Measurements from ENCODE around the gene NTN3. TPM values are rescaled to one million over a fixed set of nuclear protein-coding genes. Genes with fewer than 3 reads are reported as not detected.

Gene NTN3
- polyA plus RNA-seq, 2 of the 4 experiments (the other 2 are of a cell fraction), result not detected

GRCh38 chr16:2425825-2426430 lies 45.2 kb upstream of the NTN3 start:
- Histone ChIP-seq H3K4me1 (peaks cover 15% of the 10 kb centered on the region; the same call in 2 of the 3 replicates), H3K9me3 (no peaks in the 10 kb centered on the region), H3K27ac (no peak overlapping the region), H3K4me3 (no peak overlapping the region), H3K4me2 (no peak overlapping the region)
- DNase-seq (ENCODE audit: low read depth in 1 of 2, low spot score in 1 of 2), result no peak
- 77% methylated on average over 10 of the region's 13 CpGs for WGBS (ENCODE audit: missing lambda C conversion rate)
- CTCF ChIA-PET, result interaction anchor here (0.6 to 5.5 kb wide), 3 partner anchors 13 to 145 kb away, joined by 3 to 35 read pairs (median 3); partner anchors contain the start of gene TBC1D24
- no peak for TF ChIP-seq EHMT2 (IDR thresholded peaks at IDR 0.05; ENCODE audit: low read depth)
- TF ChIP-seq MYC (IDR thresholded peaks at IDR 0.05; ENCODE audit: borderline replicate concordance, low read length), result no peak
- no peak for TF ChIP-seq TP53 (CRISPR knock-in tag; IDR thresholded peaks at IDR 0.05)
- no peak for TF ChIP-seq JUNB (IDR thresholded peaks at IDR 0.05)
- no peak for TF ChIP-seq NPAS2 (CRISPR knock-in tag; IDR thresholded peaks at IDR 0.05; ENCODE audit: borderline replicate concordance)
- TF ChIP-seq CEBPB (IDR thresholded peaks at IDR 0.05), result peak in 1 of 2 experiments; percentile 21; a peak in 1 of 4 replicates
- no peak for TF ChIP-seq NR3C1 (IDR thresholded peaks at IDR 0.05)
- ATAC-seq, result no peak
- no peak for FAIRE-seq
- POLR2A ChIA-PET, result no interaction called here

- WGBS (ENCODE audit: missing lambda C conversion rate), result 92% methylated on average over 6 of the region's 6 CpGs
- no peak for DNase-seq (ENCODE audit: low read depth in 1 of 2, low spot score in 1 of 2)
- no peak overlapping the region for H3K4me3 ChIP-seq
- no peaks in the 10 kb centered on the region for H3K9me3 ChIP-seq
- no peak overlapping the region for H3K4me2 ChIP-seq
- peaks cover 17% of the 10 kb centered on the region; the same call in 2 of the 3 replicates for H3K4me1 ChIP-seq
- no peak for TF ChIP-seq GATA3 (IDR thresholded peaks at IDR 0.05; ENCODE audit: borderline replicate concordance)
- no peak for TF ChIP-seq CHD4 (IDR thresholded peaks at IDR 0.05; ENCODE audit: borderline replicate concordance)
- CTCF ChIA-PET, result interaction anchor here (1.0 to 5.5 kb wide), 6 partner anchors 9 to 87 kb away, joined by 3 to 35 read pairs (median 8); partner anchors contain the start of genes ABCA3 and TBC1D24
- no peak overlapping the region for H3K27ac ChIP-seq
- FAIRE-seq, result no peak
- POLR2A ChIA-PET, result no interaction called here
- no peak for ATAC-seq
These were observed 44.1 kb upstream of the NTN3 start for GRCh38 chr16:2426941-2427361.

GRCh38 chr16:2427526-2427925 lies 43.6 kb upstream of the NTN3 start:
- CTCF ChIA-PET, result interaction anchor here (1.0 to 5.5 kb wide), 7 partner anchors 9 to 87 kb away, joined by 3 to 35 read pairs (median 7); partner anchors contain the start of genes ABCA3 and TBC1D24
- 75% methylated on average over 4 of the region's 4 CpGs for WGBS (ENCODE audit: missing lambda C conversion rate)

GRCh38 chr16:2428051-2428783 lies 42.9 kb upstream of the NTN3 start:
- Histone ChIP-seq H3K4me2 (peak overlapping the region; percentile 94), H3K4me3 (peak overlapping the region; percentile 90), H3K4me1 (peaks cover 17% of the 10 kb centered on the region; the same call in 2 of the 3 replicates), H3K27ac (peak overlapping the region; percentile 83 to 91), H3K9me3 (no peaks in the 10 kb centered on the region)
- no peak for TF ChIP-seq ELK1 (IDR thresholded peaks at IDR 0.05; ENCODE audit: low read depth, low read length)
- no peak for TF ChIP-seq MAX (IDR thresholded peaks at IDR 0.05)
- no peak for TF ChIP-seq SMC3 (IDR thresholded peaks at IDR 0.05)
- no peak for TF ChIP-seq GATA3 (IDR thresholded peaks at IDR 0.05; ENCODE audit: borderline replicate concordance)
- no peak for TF ChIP-seq HOXA7 (CRISPR knock-in tag; IDR thresholded peaks at IDR 0.05)
- no peak for TF ChIP-seq ESRRA (IDR thresholded peaks at IDR 0.05; ENCODE audit: borderline replicate concordance, low read length)
- TF ChIP-seq HEYL (CRISPR knock-in tag; IDR thresholded peaks at IDR 0.05), result no peak
- TF ChIP-seq BHLHE40 (IDR thresholded peaks at IDR 0.05; ENCODE audit: low read depth, low read length), result no peak
- TF ChIP-seq ZFP36 (IDR thresholded peaks at IDR 0.05; ENCODE audit: borderline replicate concordance, partially characterized antibody), result no peak
- no peak for TF ChIP-seq MYC (IDR thresholded peaks at IDR 0.05; ENCODE audit: borderline replicate concordance, low read length)
- no peak for TF ChIP-seq NR3C1 (IDR thresholded peaks at IDR 0.05)
- TF ChIP-seq ATOH8 (CRISPR knock-in tag; IDR thresholded peaks at IDR 0.05; ENCODE audit: low read depth), result no peak
- no peak for TF ChIP-seq CHD2 (IDR thresholded peaks at IDR 0.05; ENCODE audit: low read length, partially characterized antibody)
- TF ChIP-seq POLR2A (IDR thresholded peaks at IDR 0.05; ENCODE audit: low read length), result no peak
- no peak for TF ChIP-seq EHMT2 (IDR thresholded peaks at IDR 0.05; ENCODE audit: low read depth)
- no peak for TF ChIP-seq NPAS2 (CRISPR knock-in tag; IDR thresholded peaks at IDR 0.05; ENCODE audit: borderline replicate concordance)
- TF ChIP-seq MAFK (IDR thresholded peaks at IDR 0.05; ENCODE audit: partially characterized antibody), result no peak
- TF ChIP-seq EP300 (IDR thresholded peaks at IDR 0.05), result no peak
- ChIA-PET POLR2A (no interaction called here), CTCF (interaction anchor here (0.9 to 5.5 kb wide), 8 partner anchors 10 to 94 kb away, joined by 3 to 35 read pairs (median 4); partner anchors contain the start of gene ABCA3)
- 53% methylated on average over 27 of the region's 28 CpGs for WGBS (ENCODE audit: missing lambda C conversion rate)
- ATAC-seq (peak; percentile 37 to 53; a peak in 5 of 6 replicates), FAIRE-seq (no peak), DNase-seq (ENCODE audit: low read depth in 1 of 2, low spot score in 1 of 2) (peak in 1 of 2 experiments; percentile 44)

More at GRCh38 chr16:2427526-2427925, 43.6 kb upstream of the NTN3 start:
- Histone ChIP-seq H3K27ac (no peak overlapping the region), H3K4me2 (no peak overlapping the region), H3K4me3 (no peak overlapping the region), H3K4me1 (peaks cover 17% of the 10 kb centered on the region; the same call in 2 of the 3 replicates), H3K9me3 (no peaks in the 10 kb centered on the region)
- FAIRE-seq (no peak), ATAC-seq (no peak), DNase-seq (ENCODE audit: low read depth in 1 of 2, low spot score in 1 of 2) (no peak)
- POLR2A ChIA-PET, result no interaction called here
- TF ChIP-seq SMC3 (IDR thresholded peaks at IDR 0.05) (no peak), CEBPB (IDR thresholded peaks at IDR 0.05) (no peak), MAX (IDR thresholded peaks at IDR 0.05) (no peak), ZSCAN20 (CRISPR knock-in tag; IDR thresholded peaks at IDR 0.05) (no peak), MAZ (IDR thresholded peaks at IDR 0.05; ENCODE audit: borderline replicate concordance, low read depth, low read length) (no peak)

Measured in A549 (cell line).